HG02610 (cell line): ENCODE measurements around the gene FADD.

Source experiments
- ATAC-seq: cut with Tn5 transposase; IDR thresholded peaks from one replicate; pipeline ENCODE4 v1.9.1; 2021; ENCODE audit warnings: mild to moderate bottlenecking, moderate library complexity; ENCODE audit not compliant: unreplicated experiment

The FADD gene

DNA sequence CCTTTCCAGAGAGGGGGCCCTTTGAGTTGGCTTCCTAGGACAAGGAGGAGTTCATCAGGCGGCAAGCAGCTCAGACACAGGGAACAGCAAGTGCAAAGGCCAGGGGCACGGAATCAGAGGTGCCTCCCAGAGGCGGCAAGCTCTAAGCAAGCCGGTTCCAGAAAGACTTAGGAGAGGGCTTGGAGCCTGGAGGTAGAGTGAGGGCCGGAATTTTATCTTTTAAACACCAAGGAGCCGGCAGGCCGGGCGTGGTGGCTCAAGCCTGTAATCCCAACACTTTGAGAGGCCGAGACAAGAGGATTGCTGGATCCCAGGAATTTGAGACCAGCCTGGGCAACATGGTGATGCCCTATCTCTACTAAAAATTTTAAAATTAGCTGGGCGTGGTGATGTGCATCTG lies 26.6 kb downstream of the FADD start:
- ATAC-seq, result no peak

DNA sequence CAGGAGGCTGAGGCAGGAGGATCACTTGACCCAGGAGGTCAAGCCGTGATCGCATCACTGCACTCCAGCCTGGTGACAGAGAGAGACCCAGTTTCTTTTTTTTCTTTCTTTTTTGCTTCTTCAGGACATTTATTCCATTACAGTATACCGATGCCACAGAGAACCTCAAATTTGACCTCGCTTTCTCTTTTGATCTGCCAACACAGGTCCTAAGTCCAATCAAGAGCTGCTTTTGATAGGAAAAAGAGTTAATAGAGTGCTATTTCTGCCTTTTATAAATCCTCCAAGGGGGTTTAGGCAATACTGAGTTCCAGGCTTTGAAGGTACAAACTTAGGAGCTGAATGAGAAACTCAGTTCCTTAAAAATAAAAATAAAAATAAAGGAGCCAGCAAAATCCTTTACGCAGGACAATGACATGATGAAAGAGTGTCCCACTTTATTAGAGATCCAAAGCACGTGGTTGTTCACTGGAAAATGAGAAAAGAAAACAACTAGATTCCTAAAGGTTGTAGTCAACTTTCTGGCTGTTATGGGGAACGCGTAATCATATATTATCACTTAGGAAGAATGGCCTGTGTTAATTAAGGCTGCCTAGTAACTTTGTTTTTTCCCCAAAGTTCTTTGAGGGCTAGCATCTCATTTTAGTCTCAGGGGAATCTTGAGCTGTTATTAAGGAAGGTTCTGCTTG lies 27.2 kb downstream of the FADD start:
- ATAC-seq, result no peak

DNA sequence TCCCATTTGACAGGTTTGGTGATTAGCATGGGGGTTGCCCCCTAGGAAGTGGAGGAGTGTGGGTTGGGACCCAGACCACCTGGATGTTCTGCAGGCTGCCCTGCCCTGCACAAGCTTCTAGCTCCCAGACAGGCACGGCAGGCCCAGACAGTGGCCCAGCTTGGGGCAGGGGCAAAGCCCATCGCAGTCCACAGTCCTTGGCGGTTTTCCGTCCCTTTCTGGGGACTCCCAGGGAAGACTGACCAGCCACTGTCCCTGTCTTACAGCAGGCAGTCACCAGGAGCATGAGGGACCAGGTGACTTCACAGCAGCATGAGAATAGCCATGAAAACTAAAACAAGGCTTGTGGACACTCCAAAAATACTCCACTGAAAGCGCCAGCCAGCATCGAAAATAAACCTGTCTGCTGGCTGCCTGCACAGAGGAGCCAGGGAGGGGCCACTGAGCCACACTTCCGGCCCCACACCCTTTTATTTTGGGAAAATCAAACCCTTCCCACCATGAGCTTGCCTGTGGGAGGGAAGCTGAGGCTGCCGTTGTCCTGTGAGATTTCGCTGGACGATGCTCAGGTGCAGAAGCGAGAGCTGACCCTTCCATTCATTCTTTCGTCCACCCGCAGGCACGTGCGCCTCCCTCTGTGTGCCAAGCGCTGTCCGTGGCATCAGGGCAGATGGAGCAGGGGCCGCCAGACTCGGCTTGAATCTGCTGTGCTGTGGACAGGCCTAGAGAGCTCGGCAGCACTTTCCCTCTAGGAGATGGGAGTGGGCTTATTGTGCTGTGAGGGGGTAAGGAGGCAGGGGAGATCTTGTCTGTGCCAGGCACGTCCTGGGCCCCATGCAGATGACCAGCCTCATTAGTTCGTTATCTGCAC lies 28.0 kb downstream of the FADD start:
- no peak for ATAC-seq

- no peak for ATAC-seq
These were observed 29.9 kb downstream of the FADD start for GRCh38 chr11:70233034-70233433.

DNA sequence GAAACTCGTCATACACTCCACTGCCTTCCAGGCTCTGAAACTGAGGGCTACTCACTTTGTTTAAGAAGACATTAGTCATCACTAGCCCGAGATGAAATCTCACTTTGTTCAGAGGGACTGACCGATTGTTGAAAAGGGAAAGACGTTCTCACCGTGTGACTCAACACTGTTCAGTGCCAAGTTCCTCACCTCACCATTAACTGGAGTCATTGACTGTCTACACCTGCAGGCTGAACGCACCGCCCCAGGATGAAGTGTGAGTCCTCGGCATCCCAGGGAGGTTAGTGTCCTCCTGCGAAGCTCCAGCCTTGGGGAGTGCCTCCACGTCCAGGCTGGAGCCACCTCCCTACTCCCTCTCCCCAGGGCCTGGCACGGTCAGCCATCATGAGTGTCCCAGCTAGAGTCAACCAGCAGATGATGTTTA lies 30.4 kb downstream of the FADD start:
- no peak for ATAC-seq

GRCh38 chr11:70233962-70234361 lies 30.9 kb downstream of the FADD start:
- ATAC-seq, result no peak

- ATAC-seq, result no peak
These were observed 37.2 kb downstream of the FADD start for GRCh38 chr11:70240337-70240736.

DNA sequence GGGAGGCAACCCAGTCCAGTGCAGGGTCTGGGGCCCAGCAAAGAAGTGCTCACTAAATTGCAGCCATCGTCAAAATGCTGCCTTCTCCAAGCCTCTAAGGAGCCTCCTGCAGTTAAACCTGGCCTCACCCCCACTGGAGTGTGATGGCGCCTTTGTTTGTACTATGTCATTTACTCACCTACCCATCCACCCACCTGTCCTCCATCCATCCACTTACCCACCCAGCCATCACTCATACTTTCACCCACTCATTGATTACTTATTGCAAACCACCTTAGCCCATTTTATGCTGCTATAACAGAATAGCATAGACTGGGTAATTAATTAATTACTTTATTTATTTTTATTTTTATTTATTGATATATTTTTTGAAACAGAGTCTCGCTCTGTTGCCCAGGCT lies 38.6 kb downstream of the FADD start:
- no peak for ATAC-seq

- ATAC-seq, result no peak
These were observed 39.8 kb downstream of the FADD start for GRCh38 chr11:70242885-70243284.

- ATAC-seq, result no peak
These were observed 41.0 kb downstream of the FADD start for GRCh38 chr11:70243912-70244652.

DNA sequence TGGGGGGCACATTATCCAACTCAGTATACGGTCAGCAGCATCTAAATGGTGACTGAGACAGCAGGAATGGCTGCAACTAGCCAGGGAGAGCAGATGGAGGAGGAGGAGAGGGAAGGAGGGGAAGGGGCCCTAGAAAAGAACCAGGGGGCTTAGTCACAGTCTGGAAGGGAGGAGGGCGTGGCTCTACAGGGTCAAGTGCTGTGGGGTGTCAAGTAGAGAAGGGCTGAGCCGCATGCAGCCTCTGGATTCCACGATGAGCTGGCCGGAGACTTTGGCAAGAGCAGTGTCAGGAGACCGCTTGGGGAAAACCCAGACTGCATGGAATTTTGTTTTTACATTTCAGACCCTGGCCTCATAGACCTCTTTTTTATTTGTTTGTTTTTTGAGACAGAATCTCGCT lies 41.6 kb downstream of the FADD start:
- no peak for ATAC-seq

DNA sequence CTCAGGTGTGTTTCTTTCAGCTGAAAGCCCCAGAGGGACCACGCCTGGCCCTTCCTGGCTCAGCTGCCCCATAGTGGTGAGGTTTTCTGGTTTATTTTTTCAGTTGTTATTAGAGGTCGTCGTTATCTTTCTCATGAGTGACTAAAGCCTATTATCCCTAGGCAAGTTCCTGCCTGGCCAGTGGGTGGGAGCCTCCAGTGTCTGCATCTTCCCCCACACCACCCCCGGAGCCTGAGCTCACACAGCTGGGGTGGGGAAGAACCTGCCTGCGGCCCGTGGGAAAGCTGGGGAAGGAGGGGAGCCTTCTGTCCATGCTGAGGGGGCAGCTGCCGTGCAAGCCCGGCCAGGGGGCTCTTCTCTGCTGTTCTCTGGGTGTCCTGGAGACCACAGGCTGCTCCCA lies 43.1 kb downstream of the FADD start:
- no peak for ATAC-seq

DNA sequence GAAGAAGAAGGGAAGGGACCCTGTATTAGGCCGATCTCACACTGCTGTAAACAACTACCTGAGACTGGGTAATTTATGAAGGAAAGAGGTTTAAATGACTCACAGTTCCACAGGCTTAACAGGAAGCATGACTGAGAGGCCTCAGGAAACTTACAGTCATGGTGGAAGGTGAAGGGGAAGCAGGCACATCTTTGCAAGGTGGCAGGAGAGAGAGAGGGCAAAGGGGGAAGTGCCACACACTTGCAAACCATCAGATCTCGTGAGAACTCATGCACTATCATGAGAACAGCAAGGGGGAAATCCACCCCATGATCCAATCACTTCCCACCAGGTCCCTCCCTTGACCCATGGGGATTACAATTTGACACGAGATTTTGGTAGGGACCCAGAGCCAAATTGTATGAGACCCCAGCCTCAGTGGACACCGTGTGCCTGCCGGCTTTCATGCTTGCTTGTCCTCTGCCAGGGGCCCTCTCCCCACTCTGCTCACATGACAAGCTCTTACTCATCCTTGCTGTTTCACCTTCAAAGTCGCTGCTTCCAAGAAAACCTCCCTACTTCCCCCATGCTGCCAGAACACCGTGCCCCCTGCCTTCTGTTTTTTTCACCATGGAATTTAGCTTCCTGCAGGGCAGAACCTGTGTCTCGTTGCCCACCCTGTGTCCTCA lies 44.1 kb downstream of the FADD start:
- no peak for ATAC-seq

DNA sequence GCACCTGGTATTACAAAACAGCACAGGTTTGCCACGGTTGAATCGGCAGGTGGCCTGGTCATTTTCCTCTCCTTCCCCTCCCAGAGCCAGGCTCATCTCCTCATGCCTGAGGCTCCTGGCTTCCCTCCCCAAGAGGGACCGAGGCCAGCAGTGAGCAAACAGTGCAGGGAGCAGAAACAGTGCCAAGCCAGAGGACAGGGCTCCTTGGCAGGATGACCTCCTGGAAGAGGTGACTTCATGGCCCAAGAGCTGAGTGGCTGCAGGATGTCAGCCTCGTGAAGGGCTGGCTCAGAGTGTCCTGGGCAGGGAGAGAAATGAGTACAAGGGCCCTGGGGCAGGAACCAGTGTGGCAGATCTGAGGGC lies 44.6 kb downstream of the FADD start:
- ATAC-seq, result no peak

DNA sequence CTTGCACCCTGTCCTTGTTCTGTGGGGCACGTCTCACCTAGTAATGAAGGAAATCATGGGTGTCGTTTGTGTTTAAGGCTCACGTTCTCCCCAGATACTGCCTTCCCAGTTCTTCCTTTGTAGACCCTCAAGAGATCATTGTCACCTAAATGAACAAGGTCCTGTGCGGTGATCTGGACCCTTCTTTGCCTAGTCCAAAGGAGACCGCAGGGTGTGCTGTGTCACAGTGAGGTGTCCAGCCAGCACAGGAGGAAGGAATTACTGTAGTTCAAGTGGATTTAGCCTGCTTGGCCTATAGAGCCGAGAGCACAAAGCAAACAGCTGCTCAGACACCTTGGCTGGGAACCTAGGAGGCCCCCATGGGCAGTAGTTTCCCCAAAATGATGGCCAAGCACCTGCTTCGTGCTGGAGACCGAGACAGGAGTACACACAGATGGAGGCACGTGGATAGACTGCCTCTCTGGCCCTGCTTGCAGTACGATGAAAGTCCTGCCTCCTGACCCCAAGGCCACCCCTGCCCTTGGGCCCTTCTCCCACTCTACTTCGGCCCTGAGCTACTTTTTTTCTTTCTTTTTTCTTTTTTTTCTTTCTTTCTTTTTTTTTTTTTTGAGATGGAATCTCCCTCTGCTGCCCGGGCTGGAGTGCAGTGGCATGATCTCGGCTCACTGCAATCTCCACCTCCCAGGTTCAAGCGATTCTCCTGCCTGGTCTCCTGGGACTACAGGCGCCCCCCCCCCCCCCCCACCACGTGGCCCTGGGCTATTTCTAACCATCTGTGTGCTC lies 48.0 kb downstream of the FADD start:
- ATAC-seq, result no peak

GRCh38 chr11:70251659-70252321 lies 48.7 kb downstream of the FADD start:
- ATAC-seq, result no peak

GRCh38 chr11:70252844-70253243 lies 49.7 kb downstream of the FADD start:
- no peak for ATAC-seq

- ATAC-seq, result no peak
These were observed 52.5 kb downstream of the FADD start for GRCh38 chr11:70255477-70256116.
